GM12878 (cell line): ENCODE results near the gene GIGYF1. TPM values are rescaled to one million over a fixed set of nuclear protein-coding genes. Genes with fewer than 3 reads are reported as not detected.
A peak's percentile ranks its signal among the peaks of the same experiment; 100 is the strongest.

Experiments
- ATAC-seq: fragments of 200-7000 bp; cut with Tn5 transposase; 3 replicates; pipeline ENCODE4 v1.9.1; 2020; ENCODE audit warnings: mild to moderate bottlenecking, moderate library complexity
- BruUV-seq: library from RNA; stranded (reverse); fragments of 400-500 nt; replicated peaks from 2 replicates; lab custom pipeline; 2021; lab: Mats Ljungman, UMichigan
- CTCF ChIA-PET: fragments of 300-600 bp; sonication (Branson Sonifier 250); formaldehyde crosslinking; extraction: SDS; loops from one replicate; lab custom pipeline; 2021; ENCODE audit warnings: inconsistent platforms; lab: Yijun Ruan, JAX
- POLR2A ChIA-PET: fragments of 350-600 bp; formaldehyde crosslinking; extraction: SDS; loops from one replicate; lab custom pipeline; 2021; ENCODE audit warnings: inconsistent platforms; lab: Charles Lee
- RAD21 ChIA-PET: fragments of 300-600 bp; sonication (Branson Sonifier 250); formaldehyde crosslinking; loops from one replicate; lab custom pipeline; 2023; ENCODE audit warnings: antibody characterized with exemption; ENCODE audit not compliant: unreplicated experiment; lab: Charles Lee
- SMC1A ChIA-PET: fragments of 300-600 bp; sonication (Branson Sonifier 250); formaldehyde crosslinking; loops from one replicate; lab custom pipeline; 2023; ENCODE audit not compliant: unreplicated experiment, uncharacterized antibody; lab: Charles Lee
- DNase-seq: peaks from one replicate; pipeline ENCODE4 v3.0.0-alpha.2; 2011; ENCODE audit warnings: low read depth, low spot score
- FAIRE-seq: peaks from 3 replicates; lab custom pipeline; 2011; peaks lifted over from hg19 to GRCh38; lab: Jason Lieb, UNC
- H2AFZ ChIP-seq: 2 replicates; pipeline ENCODE4 v1.6.0; 2011; ENCODE audit warnings: low read depth, low read length, control low read depth; ENCODE audit not compliant: control insufficient read depth
- H3K27ac ChIP-seq: 2 replicates; pipeline ENCODE4 v1.5.1; 2011; ENCODE audit warnings: control low read depth; ENCODE audit not compliant: control insufficient read depth, insufficient read depth
- H3K27me3 ChIP-seq, 2 experiments: replicated peaks in 1 of 2; 2 replicates each; pipeline versions ENCODE4 v1.6.0 to v1.6.1; 2011; ENCODE audit warnings: low read length in 1 of 2; ENCODE audit not compliant: control insufficient read depth in 2 of 2, insufficient read depth in 2 of 2
- H3K36me3 ChIP-seq, 2 experiments: 2 replicates each; pipeline ENCODE4 v1.5.1; 2011; ENCODE audit warnings: low read length in 1 of 2; ENCODE audit not compliant: control insufficient read depth in 2 of 2, insufficient read depth in 2 of 2
- H3K4me1 ChIP-seq: 2 replicates; pipeline ENCODE4 v1.6.1; 2011; ENCODE audit warnings: mild to moderate bottlenecking, low read length, moderate library complexity, mixed read lengths; ENCODE audit not compliant: control insufficient read depth, insufficient read depth
- H3K4me2 ChIP-seq: 2 replicates; pipeline ENCODE4 v1.6.0; 2011; ENCODE audit warnings: control low read depth; ENCODE audit not compliant: control insufficient read depth, insufficient read depth
- H3K4me3 ChIP-seq: fragments of 200-600 bp; sonication (generic); 2 replicates; pipeline ENCODE4 v1.5.1; 2016
- H3K79me2 ChIP-seq: 2 replicates; pipeline ENCODE4 v1.6.0; 2011; ENCODE audit warnings: low read length; ENCODE audit not compliant: control insufficient read depth, insufficient read depth
- H3K9ac ChIP-seq: 2 replicates; pipeline ENCODE4 v1.8.0; 2011; ENCODE audit warnings: low read length, control low read depth, mixed read lengths; ENCODE audit not compliant: control insufficient read depth, insufficient read depth
- H3K9me3 ChIP-seq: replicated peaks from 3 replicates; pipeline ENCODE4 v1.5.1; 2011; ENCODE audit warnings: mild to moderate bottlenecking, low read length; ENCODE audit not compliant: control insufficient read depth, insufficient read depth
- H4K20me1 ChIP-seq: 2 replicates; pipeline ENCODE4 v1.6.0; 2011; ENCODE audit not compliant: control insufficient read depth, insufficient read depth
- DPF2 ChIP-seq: fragments of 450-650 bp; IDR thresholded peaks from 2 replicates; pipeline ENCODE4 v1.6.1; 2017; ENCODE audit warnings: mild to moderate bottlenecking
- KDM1A ChIP-seq: fragments of 200-600 bp; sonication (generic); IDR thresholded peaks from 2 replicates; pipeline ENCODE4 v1.6.1; 2016; ENCODE audit warnings: borderline replicate concordance
- POLR2AphosphoS2 ChIP-seq: IDR thresholded peaks from 2 replicates; pipeline ENCODE4 v1.6.1; 2011; ENCODE audit warnings: low read depth, mild to moderate bottlenecking, low read length, improper control_type of control experiment, moderate library complexity
- YY1 ChIP-seq: IDR thresholded peaks from 2 replicates; pipeline ENCODE4 v1.6.1; 2011; ENCODE audit warnings: low read depth, mild to moderate bottlenecking, low read length
- ZBTB4 ChIP-seq: fragments of 450-650 bp; formaldehyde crosslinking; IDR thresholded peaks from 2 replicates; pipeline ENCODE4 v1.4.0; 2022; ENCODE audit warnings: mild to moderate bottlenecking, moderate library complexity
- WGBS: methylation state at CpG from one replicate; pipeline ENCODE4 v1.1.6; 2016; ENCODE audit warnings: low lambda C conversion rate; ENCODE audit not compliant: insufficient replicate concordance, insufficient coverage; ENCODE audit errors: missing lambda C conversion rate; 5-methylcytosine and 5-hydroxymethylcytosine counted together
- in situ Hi-C: fragments of 300-500 bp; cut with MboI; formaldehyde crosslinking; loops from 9 replicates; pipeline ENCODE4 v1.14.3; 2018; ENCODE audit warnings: mixed read lengths
- intact Hi-C: fragments of 100-400 bp; cut with micrococcal nuclease; formaldehyde crosslinking; loops from one replicate; pipeline ENCODE4 v1.14.2; 2022; ENCODE audit not compliant: unreplicated experiment
- polyA plus RNA-seq, 11 experiments: library from polyadenylated mRNA; depleted of rRNA in 4 of 11; unstranded in 6 of 11; stranded (reverse) in 5 of 11; fragments of >200 nt; fragmentation: Nextera tagmentation in 4 of 11; fragmentation: Illumina TruSeq in 1 of 11; extraction: Ambion mirVana in 4 of 11; extraction: Trizol in 1 of 11; gene quantifications; 1 replicate in 1 of 11; 2 replicates in 10 of 11; pipeline versions ENCODE4 v1.2.1 to v1.2.3, GENCODE V29; 2011 to 2016; ENCODE audit warnings: inconsistent platforms in 2 of 11, missing spikeins in 2 of 11, low read depth in 1 of 11
- total RNA-seq, 4 experiments: library from RNA; depleted of rRNA in 3 of 4; stranded (reverse); fragments of >200 nt in 3 of 4; fragmentation: Illumina TruSeq in 1 of 4; extraction: Trizol in 1 of 4; gene quantifications; 2 replicates each; pipeline versions ENCODE4 v1.2.1 to v1.2.3, GENCODE V29; 2013 to 2021

Gene GIGYF1
- total and polyA plus RNA-seq, 10 of the 15 experiments (the other 5 are each of a cell fraction or from before 2014, with no cell fraction given): 0.31 to 47.2 (median 9.9) TPM

GRCh38 chr7:100675105-100675451 is 19.0 kb downstream of the GIGYF1 start:
- FAIRE-seq: no peak

More at GRCh38 chr7:100675105-100675451, 19.0 kb downstream of the GIGYF1 start:
- DNase-seq: no peak
- H3K4me2 ChIP-seq: peak overlapping the region; percentile 72
- ChIA-PET POLR2A (interaction anchor here (0.6 to 1.8 kb wide), 5 partner anchors 31 to 1721 kb away, joined by 3 to 7 read pairs (median 5); partner anchors contain the start of genes FBXO24, LRCH4, MOSPD3 and POP7), SMC1A (interaction anchor here (0.7 kb wide), 1 partner anchor 43 kb away, joined by 4 read pairs; no protein-coding TSS in a partner anchor), RAD21 (interaction anchor here (0.5 to 1.3 kb wide), 5 partner anchors 63 to 246 kb away, joined by 3 to 5 read pairs (median 3); partner anchors contain the start of genes MOSPD3, UFSP1 and ZCWPW1)
- peak overlapping the region; percentile 98 for H3K4me3 ChIP-seq
- no peak overlapping the region for H2AFZ ChIP-seq
- under 1% methylated on average over 40 of the region's 46 CpGs for WGBS
- H3K9me3 ChIP-seq: no peaks in the 10 kb centered on the region
- intact Hi-C loops: loop anchor here (1.0 kb wide), 1 partner anchor 42 kb away; no protein-coding TSS in a partner anchor
- H3K79me2 ChIP-seq: peaks cover 24% of the 10 kb centered on the region
- in situ Hi-C loops: loop anchor here (25.0 kb wide), 1 partner anchor 213 kb away; the partner anchor contains the start of gene SPACDR
- BruUV-seq: TSS peak; percentile 64
- H4K20me1 ChIP-seq: 0 out of 2 replicates have a peak, but pooled peaks cover 3% of the 10 kb centered on the region
- TF ChIP-seq KDM1A: no peak
- TF ChIP-seq POLR2AphosphoS2: no peak
- no peak for TF ChIP-seq ZBTB4 (CRISPR knock-in tag)
- TF ChIP-seq YY1: no peak
- TF ChIP-seq DPF2: 0 out of 2 replicates have a peak, but pooled peaks have one; percentile 13
- TF ChIP-seq, all 136 proteins: peak for 1
- Histone ChIP-seq H3K4me1 (no peaks in the 10 kb centered on the region; the same call in 1 of the 2 replicates), H3K36me3 (peaks cover 4 to 23% of the 10 kb centered on the region in 2 experiments; a peak in 3 of 4 replicates), H3K27ac (peak overlapping the region; percentile 92), H3K9ac (peak overlapping the region; percentile 94), H3K27me3 (no peaks in the 10 kb centered on the region)
- CTCF ChIA-PET: interaction anchor here (1.1 kb wide), 2 partner anchors 16 to 41 kb away, joined by 3 read pairs; no protein-coding TSS in a partner anchor
- ATAC-seq: peak; percentile 1; the same call in 2 of the 3 replicates
